Caco-2 (cell line): ENCODE data around the gene DNAH10. TPM values are rescaled to one million over a fixed set of nuclear protein-coding genes. Genes with fewer than 3 reads are reported as not detected.

Source experiments
- BruUV-seq: library from RNA; stranded (reverse); fragments of 400-500 nt; replicated peaks from 2 replicates; lab custom pipeline; 2021; lab: Mats Ljungman, UMichigan
- CTCF ChIA-PET: fragments of 300-600 bp; sonication (Branson Sonifier 250); formaldehyde crosslinking; loops from one replicate; lab custom pipeline; 2022; ENCODE audit warnings: antibody characterized with exemption; lab: Charles Lee
- POLR2A ChIA-PET: fragments of 300-600 bp; sonication (Branson Sonifier 250); formaldehyde crosslinking; loops from one replicate; lab custom pipeline; 2022; ENCODE audit warnings: antibody characterized with exemption; lab: Charles Lee
- DNase-seq, 2 experiments: peaks; one replicate each; pipeline versions ENCODE4 v3.0.0 to v3.0.0-alpha.2; 2020 to 2022
- H3K27me3 ChIP-seq: replicated peaks from 2 replicates; pipeline ENCODE4 v1.6.0; 2011; ENCODE audit warnings: low read length; ENCODE audit not compliant: control insufficient read depth, insufficient read depth
- H3K36me3 ChIP-seq: 2 replicates; pipeline ENCODE4 v1.5.1; 2011; ENCODE audit warnings: low read length; ENCODE audit not compliant: control insufficient read depth, insufficient read depth
- H3K4me1 ChIP-seq: fragments of 250-450 bp; sonication (Bioruptor Pico); 2 replicates; pipeline ENCODE4 v1.5.1; 2020; ENCODE audit warnings: mild to moderate bottlenecking
- H3K4me3 ChIP-seq: 2 replicates; pipeline ENCODE4 v1.5.1; 2011; ENCODE audit warnings: low read depth, mild to moderate bottlenecking, control low read depth, low read length
- H3K9me3 ChIP-seq: fragments of 250-450 bp; sonication (Bioruptor Pico); 2 replicates; pipeline ENCODE4 v1.5.1; 2020; ENCODE audit warnings: mild to moderate bottlenecking, moderate library complexity
- H3K27ac Mint-ChIP-seq: one replicate; pipeline ENCODE4 v1.8.0; 2022; ENCODE audit warnings: mixed read lengths; ENCODE audit not compliant: unreplicated experiment
- H3K27me3 Mint-ChIP-seq: one replicate; pipeline ENCODE4 v1.8.0; 2022; ENCODE audit warnings: mixed read lengths; ENCODE audit not compliant: insufficient read depth, unreplicated experiment
- H3K36me3 Mint-ChIP-seq: one replicate; pipeline ENCODE4 v1.8.0; 2022; ENCODE audit warnings: mild to moderate bottlenecking, mixed read lengths; ENCODE audit not compliant: insufficient read depth, unreplicated experiment
- H3K4me1 Mint-ChIP-seq: one replicate; pipeline ENCODE4 v1.8.0; 2022; ENCODE audit warnings: low read depth, mixed read lengths; ENCODE audit not compliant: unreplicated experiment
- H3K4me3 Mint-ChIP-seq: one replicate; pipeline ENCODE4 v1.8.0; 2022; ENCODE audit warnings: mild to moderate bottlenecking, moderate library complexity, mixed read lengths; ENCODE audit not compliant: unreplicated experiment
- H3K9me3 Mint-ChIP-seq: one replicate; pipeline ENCODE4 v1.8.0; 2022; ENCODE audit warnings: mixed read lengths; ENCODE audit not compliant: unreplicated experiment
- intact Hi-C: fragments of 100-400 bp; cut with micrococcal nuclease; formaldehyde crosslinking; loops from one replicate; pipeline ENCODE4 v1.10.0; 2022; ENCODE audit not compliant: unreplicated experiment
- total RNA-seq: library from RNA; stranded (reverse); gene quantifications from 2 replicates; pipeline ENCODE4 v1.2.3, GENCODE V29; 2022
- TF ChIP-seq, protein P1 (sequence below), 2 experiments: fragments of 200-600 bp in 1 of 2; IDR thresholded peaks; 1 replicate in 1 of 2; 2 replicates in 1 of 2; pipeline versions ENCODE4 v1.5.1 to v1.8.0; 2011 to 2022; ENCODE audit warnings: antibody characterized with exemption in 1 of 2, control low read depth in 1 of 2, inconsistent platforms in 1 of 2, low read depth in 1 of 2, low read length in 1 of 2, mild to moderate bottlenecking in 1 of 2, moderate library complexity in 1 of 2; ENCODE audit not compliant: insufficient read depth in 1 of 2, severe bottlenecking in 1 of 2, unreplicated experiment in 1 of 2

The DNAH10 gene
- total RNA-seq, 1 experiment from 2014 or later: 0.45 TPM

DNA sequence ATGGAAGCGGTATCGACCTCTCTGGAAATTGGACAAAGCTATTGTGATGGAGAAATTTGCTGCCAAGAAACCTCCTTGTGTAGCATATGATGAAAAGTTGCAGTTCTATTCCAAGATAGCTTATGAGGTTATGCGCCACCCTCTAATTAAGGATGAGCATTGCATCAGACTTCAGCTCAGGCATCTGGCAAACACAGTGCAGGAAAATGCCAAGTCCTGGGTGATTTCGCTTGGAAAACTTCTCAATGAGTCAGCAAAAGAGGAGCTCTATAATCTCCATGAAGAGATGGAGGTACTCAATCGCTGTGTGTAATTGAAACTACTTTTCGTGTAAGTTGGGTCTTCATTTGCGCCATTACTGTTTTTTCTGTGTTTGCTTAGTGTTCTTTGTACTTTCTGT lies 51.2 kb downstream of the DNAH10 start:
- no peaks in the 10 kb centered on the region for H3K4me1 Mint-ChIP-seq
- POLR2A ChIA-PET: no interaction called here

DNA sequence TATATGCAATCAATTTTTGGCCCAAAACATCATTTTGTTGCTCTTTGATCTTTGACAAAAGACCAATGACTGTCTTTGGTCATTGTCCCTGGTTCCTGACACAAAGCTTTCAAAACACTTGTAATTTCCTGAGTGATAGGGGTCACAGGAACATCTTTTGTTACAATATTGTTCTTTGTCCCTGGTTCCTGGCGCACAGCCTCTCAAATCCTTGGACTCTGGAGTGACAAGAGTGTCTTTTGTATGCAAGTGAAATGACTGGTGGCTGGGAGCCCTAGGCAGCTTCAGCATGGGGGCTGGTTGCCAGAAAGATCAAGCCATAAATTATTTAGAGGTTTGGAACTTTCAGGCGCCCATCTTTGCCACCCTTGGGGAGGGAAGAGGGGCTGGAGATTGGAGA lies 53.9 kb downstream of the DNAH10 start:
- POLR2A ChIA-PET: no interaction called here
- no peak overlapping the region for H3K27ac Mint-ChIP-seq
- H3K4me1 Mint-ChIP-seq: no peaks in the 10 kb centered on the region
- TF ChIP-seq, protein P1, sequence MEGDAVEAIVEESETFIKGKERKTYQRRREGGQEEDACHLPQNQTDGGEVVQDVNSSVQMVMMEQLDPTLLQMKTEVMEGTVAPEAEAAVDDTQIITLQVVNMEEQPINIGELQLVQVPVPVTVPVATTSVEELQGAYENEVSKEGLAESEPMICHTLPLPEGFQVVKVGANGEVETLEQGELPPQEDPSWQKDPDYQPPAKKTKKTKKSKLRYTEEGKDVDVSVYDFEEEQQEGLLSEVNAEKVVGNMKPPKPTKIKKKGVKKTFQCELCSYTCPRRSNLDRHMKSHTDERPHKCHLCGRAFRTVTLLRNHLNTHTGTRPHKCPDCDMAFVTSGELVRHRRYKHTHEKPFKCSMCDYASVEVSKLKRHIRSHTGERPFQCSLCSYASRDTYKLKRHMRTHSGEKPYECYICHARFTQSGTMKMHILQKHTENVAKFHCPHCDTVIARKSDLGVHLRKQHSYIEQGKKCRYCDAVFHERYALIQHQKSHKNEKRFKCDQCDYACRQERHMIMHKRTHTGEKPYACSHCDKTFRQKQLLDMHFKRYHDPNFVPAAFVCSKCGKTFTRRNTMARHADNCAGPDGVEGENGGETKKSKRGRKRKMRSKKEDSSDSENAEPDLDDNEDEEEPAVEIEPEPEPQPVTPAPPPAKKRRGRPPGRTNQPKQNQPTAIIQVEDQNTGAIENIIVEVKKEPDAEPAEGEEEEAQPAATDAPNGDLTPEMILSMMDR (IDR thresholded peaks at IDR 0.05; ENCODE audit: insufficient read depth in 1 of 2, low read depth in 1 of 2, low read length in 1 of 2, severe bottlenecking in 1 of 2, unreplicated experiment in 1 of 2): no peak
- H3K36me3 ChIP-seq: no peaks in the 10 kb centered on the region
- no peaks in the 10 kb centered on the region for H3K4me1 ChIP-seq
- BruUV-seq: no TSS peak
- H3K36me3 Mint-ChIP-seq: no peaks in the 10 kb centered on the region
- no peaks in the 10 kb centered on the region for H3K27me3 Mint-ChIP-seq
- no peaks in the 10 kb centered on the region for H3K27me3 ChIP-seq
- H3K9me3 ChIP-seq: peaks cover 13% of the 10 kb centered on the region
- CTCF ChIA-PET: no interaction called here
- H3K9me3 Mint-ChIP-seq: peaks cover 23% of the 10 kb centered on the region
- no peak overlapping the region for H3K4me3 ChIP-seq
- no peak for DNase-seq
- intact Hi-C loops: no loop called here
- H3K4me3 Mint-ChIP-seq: no peak overlapping the region

More for the DNA sequence above, 51.2 kb downstream of the DNAH10 start:
- no peaks in the 10 kb centered on the region for H3K27me3 ChIP-seq
- BruUV-seq: no TSS peak
- no peak overlapping the region for H3K4me3 ChIP-seq
- H3K4me1 ChIP-seq: no peaks in the 10 kb centered on the region
- TF ChIP-seq, protein P1 (IDR thresholded peaks at IDR 0.05; ENCODE audit: insufficient read depth in 1 of 2, low read depth in 1 of 2, low read length in 1 of 2, severe bottlenecking in 1 of 2, unreplicated experiment in 1 of 2): no peak
- no peak overlapping the region for H3K27ac Mint-ChIP-seq
- CTCF ChIA-PET: interaction anchor here (1.0 kb wide), 1 partner anchor 142 kb away, joined by 3 read pairs; no protein-coding TSS in a partner anchor
- peaks cover 23% of the 10 kb centered on the region for H3K9me3 Mint-ChIP-seq
- intact Hi-C loops: no loop called here
- no peaks in the 10 kb centered on the region for H3K27me3 Mint-ChIP-seq
- H3K4me3 Mint-ChIP-seq: no peak overlapping the region
- H3K36me3 ChIP-seq: no peaks in the 10 kb centered on the region
- peaks cover 13% of the 10 kb centered on the region for H3K9me3 ChIP-seq
- DNase-seq: no peak
- H3K36me3 Mint-ChIP-seq: no peaks in the 10 kb centered on the region

DNA sequence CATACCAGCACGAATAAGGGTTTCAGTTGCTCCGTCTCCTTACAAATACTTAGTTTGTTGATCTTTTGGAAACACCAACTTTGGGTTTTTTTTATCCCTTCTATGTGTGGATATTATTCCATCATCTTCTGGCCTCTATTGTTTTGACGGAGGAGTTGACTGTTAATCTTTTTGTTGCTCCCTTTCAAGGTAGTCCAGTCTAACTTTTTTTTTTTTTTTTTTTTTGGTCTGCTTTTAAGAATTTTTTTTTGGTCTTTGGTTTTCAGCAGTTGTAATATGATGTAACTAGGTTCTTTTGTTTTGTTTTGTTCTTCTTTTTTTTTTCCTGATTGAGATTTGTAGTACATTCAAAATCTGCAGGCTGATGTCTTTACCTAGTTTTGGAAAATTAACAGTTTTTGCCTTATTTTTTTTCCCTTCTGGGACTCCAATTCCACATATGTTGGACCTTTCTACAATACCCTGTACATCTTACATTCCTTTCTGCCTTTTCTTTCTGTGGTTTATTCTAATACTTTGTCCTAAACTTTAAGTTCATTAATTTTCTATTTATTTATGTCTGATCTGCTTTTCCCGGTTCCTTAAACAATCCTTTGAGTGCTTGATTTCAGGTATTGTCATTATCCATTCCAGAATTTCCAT lies 54.9 kb downstream of the DNAH10 start:
- Histone ChIP-seq H3K36me3 (no peaks in the 10 kb centered on the region), H3K9me3 (peaks cover 13% of the 10 kb centered on the region), H3K4me1 (no peaks in the 10 kb centered on the region), H3K4me3 (no peak overlapping the region), H3K27me3 (no peaks in the 10 kb centered on the region)
- H3K27ac Mint-ChIP-seq: no peak overlapping the region
- no TSS peak for BruUV-seq
- H3K4me3 Mint-ChIP-seq: no peak overlapping the region
- DNase-seq: no peak
- TF ChIP-seq, protein P1 (IDR thresholded peaks at IDR 0.05; ENCODE audit: insufficient read depth in 1 of 2, low read depth in 1 of 2, low read length in 1 of 2, severe bottlenecking in 1 of 2, unreplicated experiment in 1 of 2): no peak
- ChIA-PET CTCF (no interaction called here), POLR2A (no interaction called here)
- no peaks in the 10 kb centered on the region for H3K4me1 Mint-ChIP-seq
- no peaks in the 10 kb centered on the region for H3K27me3 Mint-ChIP-seq
- peaks cover 23% of the 10 kb centered on the region for H3K9me3 Mint-ChIP-seq
- H3K36me3 Mint-ChIP-seq: no peaks in the 10 kb centered on the region
- intact Hi-C loops: no loop called here
